ENCODE measurements around the gene TMX4.
"Not testable (repeated sequence)": the region's sequence is repeated elsewhere in the genome, so short reads cannot be mapped to it uniquely, and the experiment has no call there.

The TMX4 gene

GRCh38 chr20:8043687-8044282 is 24.2 kb upstream of the TMX4 start:
- Histone ChIP-seq H3K4me1 (ENCODE audit: control insufficient read depth, insufficient read depth, low read length) (no peaks in the 10 kb centered on the region), H3K4me3 (ENCODE audit: low read length) (no peak overlapping the region), H3K9ac (ENCODE audit: low read length) (no peak overlapping the region), H3K27me3 (ENCODE audit: control insufficient read depth, insufficient read depth, low read length) (no peaks in the 10 kb centered on the region), H3K36me3 (ENCODE audit: control insufficient read depth, insufficient read depth, low read length) (no peaks in the 10 kb centered on the region), H3K9me3 (ENCODE audit: control insufficient read depth, low read length) (no peaks in the 10 kb centered on the region)

GRCh38 chr20:8039042-8039441 is 19.5 kb upstream of the TMX4 start:
- Histone ChIP-seq H3K4me1 (ENCODE audit: control insufficient read depth, insufficient read depth, low read length) (no peaks in the 10 kb centered on the region), H3K36me3 (ENCODE audit: control insufficient read depth, insufficient read depth, low read length) (no peaks in the 10 kb centered on the region), H3K27me3 (ENCODE audit: control insufficient read depth, insufficient read depth, low read length) (no peaks in the 10 kb centered on the region), H3K4me3 (ENCODE audit: low read length) (no peak overlapping the region), H3K9ac (ENCODE audit: low read length) (no peak overlapping the region), H3K9me3 (ENCODE audit: control insufficient read depth, low read length) (no peaks in the 10 kb centered on the region)

GRCh38 chr20:8036771-8037170 is 17.2 kb upstream of the TMX4 start:
- Histone ChIP-seq H3K36me3 (ENCODE audit: control insufficient read depth, insufficient read depth, low read length) (no peaks in the 10 kb centered on the region), H3K4me3 (ENCODE audit: low read length) (no peak overlapping the region), H3K4me1 (ENCODE audit: control insufficient read depth, insufficient read depth, low read length) (no peaks in the 10 kb centered on the region), H3K9ac (ENCODE audit: low read length) (no peak overlapping the region), H3K9me3 (ENCODE audit: control insufficient read depth, low read length) (no peaks in the 10 kb centered on the region), H3K27me3 (ENCODE audit: control insufficient read depth, insufficient read depth, low read length) (no peaks in the 10 kb centered on the region)

GRCh38 chr20:8033151-8033841 is 13.7 kb upstream of the TMX4 start:
- H3K9ac ChIP-seq (ENCODE audit: low read length) = no peak overlapping the region
- no peaks in the 10 kb centered on the region for H3K36me3 ChIP-seq (ENCODE audit: control insufficient read depth, insufficient read depth, low read length)
- no peaks in the 10 kb centered on the region for H3K4me1 ChIP-seq (ENCODE audit: control insufficient read depth, insufficient read depth, low read length)
- no peaks in the 10 kb centered on the region for H3K27me3 ChIP-seq (ENCODE audit: control insufficient read depth, insufficient read depth, low read length)
- no peak overlapping the region for H3K4me3 ChIP-seq (ENCODE audit: low read length)
- H3K9me3 ChIP-seq (ENCODE audit: control insufficient read depth, low read length) = no peaks in the 10 kb centered on the region

- no peak overlapping the region for H3K4me3 ChIP-seq (ENCODE audit: low read length)
- no peaks in the 10 kb centered on the region for H3K27me3 ChIP-seq (ENCODE audit: control insufficient read depth, insufficient read depth, low read length)
- H3K9ac ChIP-seq (ENCODE audit: low read length) = no peak overlapping the region
- no peaks in the 10 kb centered on the region for H3K36me3 ChIP-seq (ENCODE audit: control insufficient read depth, insufficient read depth, low read length)
- H3K9me3 ChIP-seq (ENCODE audit: control insufficient read depth, low read length) = no peaks in the 10 kb centered on the region
- no peaks in the 10 kb centered on the region for H3K4me1 ChIP-seq (ENCODE audit: control insufficient read depth, insufficient read depth, low read length)
Measured at GRCh38 chr20:8032499-8032898, 12.9 kb upstream of the TMX4 start.

- not testable (repeated sequence) for H3K27me3 ChIP-seq (ENCODE audit: control insufficient read depth, insufficient read depth, low read length); H3K9ac ChIP-seq (ENCODE audit: low read length); H3K4me3 ChIP-seq (ENCODE audit: low read length); H3K9me3 ChIP-seq (ENCODE audit: control insufficient read depth, low read length); H3K36me3 ChIP-seq (ENCODE audit: control insufficient read depth, insufficient read depth, low read length); H3K4me1 ChIP-seq (ENCODE audit: control insufficient read depth, insufficient read depth, low read length)
Measured at GRCh38 chr20:8031539-8031938, 12.0 kb upstream of the TMX4 start.

- Histone ChIP-seq H3K4me3 (ENCODE audit: low read length) (no peak overlapping the region), H3K4me1 (ENCODE audit: control insufficient read depth, insufficient read depth, low read length) (peaks cover 6% of the 10 kb centered on the region), H3K9ac (ENCODE audit: low read length) (no peak overlapping the region), H3K36me3 (ENCODE audit: control insufficient read depth, insufficient read depth, low read length) (no peaks in the 10 kb centered on the region), H3K9me3 (ENCODE audit: control insufficient read depth, low read length) (no peaks in the 10 kb centered on the region), H3K27me3 (ENCODE audit: control insufficient read depth, insufficient read depth, low read length) (no peaks in the 10 kb centered on the region)
Measured at GRCh38 chr20:8021541-8022269, 2.1 kb upstream of the TMX4 start.

- Histone ChIP-seq H3K9me3 (ENCODE audit: control insufficient read depth, low read length) (no peaks in the 10 kb centered on the region), H3K4me3 (ENCODE audit: low read length) (no peak overlapping the region), H3K9ac (ENCODE audit: low read length) (no peak overlapping the region), H3K4me1 (ENCODE audit: control insufficient read depth, insufficient read depth, low read length) (peaks cover 6% of the 10 kb centered on the region), H3K36me3 (ENCODE audit: control insufficient read depth, insufficient read depth, low read length) (no peaks in the 10 kb centered on the region), H3K27me3 (ENCODE audit: control insufficient read depth, insufficient read depth, low read length) (no peaks in the 10 kb centered on the region)
Measured at GRCh38 chr20:8020314-8021079, 936 bp upstream of the TMX4 start.

- Histone ChIP-seq H3K4me1 (ENCODE audit: control insufficient read depth, insufficient read depth, low read length) (peaks cover 6% of the 10 kb centered on the region), H3K9me3 (ENCODE audit: control insufficient read depth, low read length) (no peaks in the 10 kb centered on the region), H3K9ac (ENCODE audit: low read length) (peak overlapping the region; percentile 84), H3K36me3 (ENCODE audit: control insufficient read depth, insufficient read depth, low read length) (no peaks in the 10 kb centered on the region), H3K4me3 (ENCODE audit: low read length) (no peak overlapping the region), H3K27me3 (ENCODE audit: control insufficient read depth, insufficient read depth, low read length) (no peaks in the 10 kb centered on the region)
Measured at GRCh38 chr20:8019998-8020247, 362 bp upstream of the TMX4 start.

GRCh38 chr20:8018958-8019245 is 659 bp downstream of the TMX4 start:
- Histone ChIP-seq H3K4me3 (ENCODE audit: low read length) (peak overlapping the region; percentile 86), H3K27me3 (ENCODE audit: control insufficient read depth, insufficient read depth, low read length) (no peaks in the 10 kb centered on the region), H3K4me1 (ENCODE audit: control insufficient read depth, insufficient read depth, low read length) (peaks cover 6% of the 10 kb centered on the region), H3K9me3 (ENCODE audit: control insufficient read depth, low read length) (no peaks in the 10 kb centered on the region), H3K36me3 (ENCODE audit: control insufficient read depth, insufficient read depth, low read length) (no peaks in the 10 kb centered on the region), H3K9ac (ENCODE audit: low read length) (peak overlapping the region; percentile 84)

- no peak overlapping the region for H3K4me3 ChIP-seq (ENCODE audit: low read length)
- H3K36me3 ChIP-seq (ENCODE audit: control insufficient read depth, insufficient read depth, low read length) = no peaks in the 10 kb centered on the region
- no peaks in the 10 kb centered on the region for H3K9me3 ChIP-seq (ENCODE audit: control insufficient read depth, low read length)
- no peak overlapping the region for H3K9ac ChIP-seq (ENCODE audit: low read length)
- no peaks in the 10 kb centered on the region for H3K27me3 ChIP-seq (ENCODE audit: control insufficient read depth, insufficient read depth, low read length)
- peaks cover 5% of the 10 kb centered on the region for H3K4me1 ChIP-seq (ENCODE audit: control insufficient read depth, insufficient read depth, low read length)
Measured at GRCh38 chr20:8012724-8013123, 6.8 kb downstream of the TMX4 start.

GRCh38 chr20:8008733-8009132 is 10.8 kb downstream of the TMX4 start:
- H3K9me3 ChIP-seq (ENCODE audit: control insufficient read depth, low read length) = no peaks in the 10 kb centered on the region
- H3K36me3 ChIP-seq (ENCODE audit: control insufficient read depth, insufficient read depth, low read length) = no peaks in the 10 kb centered on the region
- H3K4me1 ChIP-seq (ENCODE audit: control insufficient read depth, insufficient read depth, low read length) = peaks cover 9% of the 10 kb centered on the region
- no peak overlapping the region for H3K4me3 ChIP-seq (ENCODE audit: low read length)
- H3K27me3 ChIP-seq (ENCODE audit: control insufficient read depth, insufficient read depth, low read length) = no peaks in the 10 kb centered on the region
- H3K9ac ChIP-seq (ENCODE audit: low read length) = no peak overlapping the region

All from mucosa of stomach (tissue), 1 donor.